Right hindlimb (tissue), 1 donor: Measurements from ENCODE around the gene PLSCR3.
"Not testable (repeated sequence)": the region's sequence is repeated elsewhere in the genome, so short reads cannot be mapped to it uniquely, and the experiment has no call there.

Experiments
- DNase-seq: peaks from one replicate; pipeline ENCODE4 v3.0.0-alpha.2; 2018

Gene PLSCR3

GRCh38 chr17:7379134-7379533, 15.2 kb downstream of the PLSCR3 start:
- DNase-seq, result no peak

GRCh38 chr17:7374353-7374752, 20.0 kb downstream of the PLSCR3 start:
- DNase-seq, result no peak

DNA sequence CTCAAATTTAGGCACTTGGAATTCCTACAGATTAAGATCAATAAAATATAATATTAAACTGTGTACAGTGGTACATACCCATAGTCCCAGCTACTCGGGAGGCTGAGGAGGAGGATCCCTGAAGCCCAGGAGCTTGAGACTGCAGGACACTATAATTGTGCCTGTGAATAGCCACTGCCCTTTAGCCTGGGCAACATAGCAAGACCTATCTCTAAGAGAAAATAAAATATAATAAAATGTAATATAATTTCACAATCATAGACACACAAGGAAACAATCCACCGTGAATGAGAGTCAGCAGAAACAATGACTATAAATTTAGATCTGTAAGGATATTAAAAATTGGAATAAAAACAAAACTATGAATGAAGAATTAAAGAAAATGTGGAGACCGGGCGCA, 23.5 kb downstream of the PLSCR3 start:
- no peak for DNase-seq

DNA sequence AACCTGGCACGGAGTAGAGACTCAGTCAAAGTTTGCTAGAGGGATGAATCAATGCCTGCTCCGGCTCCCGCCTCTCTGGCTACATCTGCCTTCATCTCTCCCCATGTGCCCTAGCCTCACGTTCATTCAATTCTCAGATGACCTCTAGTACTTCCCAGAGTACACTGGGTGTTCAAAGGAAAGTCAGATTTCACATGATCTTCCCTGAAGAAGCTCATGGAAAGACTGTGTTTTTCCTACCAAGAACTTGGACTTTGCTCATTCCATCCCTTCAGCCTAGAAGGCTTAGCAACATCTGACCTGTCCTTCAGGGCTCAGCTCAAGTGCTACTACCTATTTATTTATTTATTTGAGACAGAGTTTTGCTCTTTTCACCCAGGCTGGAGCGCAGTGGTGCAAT, 24.5 kb downstream of the PLSCR3 start:
- DNase-seq, result no peak

- not testable (repeated sequence) for DNase-seq
Observed at GRCh38 chr17:7368599-7368994, 25.7 kb downstream of the PLSCR3 start.

- DNase-seq, result no peak
Observed at GRCh38 chr17:7367918-7368598, 26.3 kb downstream of the PLSCR3 start.

GRCh38 chr17:7367083-7367482, 27.2 kb downstream of the PLSCR3 start:
- no peak for DNase-seq

DNA sequence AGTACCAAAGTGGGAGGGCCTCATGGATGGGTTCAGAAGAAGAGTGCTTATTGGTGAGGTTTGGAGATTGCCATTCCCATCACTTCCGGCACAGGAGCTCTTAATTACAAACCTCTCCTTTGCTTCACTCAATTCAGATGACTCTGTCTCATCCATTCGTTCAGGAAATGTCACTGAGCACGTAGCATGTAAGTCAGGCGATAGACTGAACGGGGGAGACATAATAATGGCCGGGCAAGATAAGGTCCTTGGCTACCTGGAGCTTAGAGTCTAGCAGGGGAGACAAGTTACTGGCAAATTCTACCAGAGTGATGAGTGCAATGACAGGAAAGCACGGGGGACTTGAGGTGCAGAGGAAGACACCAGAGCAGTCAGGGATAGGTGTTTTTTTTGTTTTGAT, 28.4 kb downstream of the PLSCR3 start:
- not testable (repeated sequence) for DNase-seq

DNA sequence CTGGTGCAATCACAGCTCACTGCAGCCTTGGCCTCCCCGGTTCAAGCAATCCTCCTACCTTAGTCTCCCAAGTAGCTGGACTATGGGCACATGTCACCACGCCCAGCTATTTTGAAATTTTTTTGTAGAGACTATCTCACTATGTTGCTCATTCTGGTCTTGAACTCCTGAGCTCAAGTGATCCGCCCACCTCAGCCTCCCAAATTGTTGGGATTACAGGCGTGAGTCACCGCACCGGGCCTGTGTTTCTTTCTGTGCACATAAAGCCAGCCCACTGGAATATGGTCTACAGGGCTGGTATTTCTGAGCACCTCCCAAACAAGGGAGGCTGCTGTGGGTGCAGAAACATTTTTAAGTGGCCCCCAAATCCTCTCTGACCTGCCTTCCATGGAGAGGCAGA, 31.0 kb downstream of the PLSCR3 start:
- DNase-seq, result no peak

DNA sequence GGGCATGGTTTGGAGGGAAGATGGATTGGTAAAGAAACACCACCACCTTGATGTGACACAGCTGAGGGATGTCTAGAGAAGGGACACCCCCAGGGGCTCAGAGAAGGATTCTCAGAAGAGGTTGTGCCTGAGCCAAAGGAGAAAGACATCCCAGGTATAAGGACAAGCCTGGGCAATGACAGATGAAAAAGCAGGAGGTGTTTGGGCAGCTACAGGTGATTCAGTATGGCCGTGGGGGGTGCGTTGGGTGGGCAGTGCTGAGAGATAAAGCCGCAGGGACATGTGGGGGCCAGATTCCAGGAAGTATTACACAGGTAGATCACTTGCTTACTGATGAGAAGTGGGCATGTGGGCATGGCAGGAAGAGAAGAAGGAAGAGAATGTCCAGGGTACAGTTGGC, 32.4 kb downstream of the PLSCR3 start:
- DNase-seq, result no peak

GRCh38 chr17:7357381-7357780, 36.9 kb downstream of the PLSCR3 start:
- DNase-seq, result no peak

GRCh38 chr17:7356756-7357155, 37.6 kb downstream of the PLSCR3 start:
- no peak for DNase-seq

DNA sequence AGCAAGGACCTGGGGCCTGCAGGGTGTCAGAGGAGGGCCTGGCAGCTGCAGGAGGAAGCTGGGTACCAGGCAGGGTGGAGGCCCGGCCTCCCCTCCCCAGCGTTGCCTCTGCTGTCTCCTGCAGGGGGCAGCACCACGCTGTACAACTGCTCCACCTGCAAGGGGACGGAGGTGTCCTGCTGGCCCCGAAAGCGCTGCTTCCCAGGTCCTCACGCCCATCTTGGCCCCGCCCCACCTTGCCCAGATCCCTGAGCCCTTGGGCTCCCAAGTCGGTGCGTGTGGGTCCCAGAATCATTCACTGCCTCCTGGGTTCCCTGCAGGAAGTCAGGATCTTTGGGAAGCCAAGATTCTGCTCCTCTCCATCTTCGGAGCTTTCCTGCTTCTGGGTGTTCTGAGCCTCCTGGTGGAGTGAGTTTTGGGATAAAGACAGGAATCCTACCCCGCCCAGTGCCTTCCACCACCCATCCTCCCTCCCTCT, 38.2 kb downstream of the PLSCR3 start:
- peak; percentile 79 for DNase-seq

DNA sequence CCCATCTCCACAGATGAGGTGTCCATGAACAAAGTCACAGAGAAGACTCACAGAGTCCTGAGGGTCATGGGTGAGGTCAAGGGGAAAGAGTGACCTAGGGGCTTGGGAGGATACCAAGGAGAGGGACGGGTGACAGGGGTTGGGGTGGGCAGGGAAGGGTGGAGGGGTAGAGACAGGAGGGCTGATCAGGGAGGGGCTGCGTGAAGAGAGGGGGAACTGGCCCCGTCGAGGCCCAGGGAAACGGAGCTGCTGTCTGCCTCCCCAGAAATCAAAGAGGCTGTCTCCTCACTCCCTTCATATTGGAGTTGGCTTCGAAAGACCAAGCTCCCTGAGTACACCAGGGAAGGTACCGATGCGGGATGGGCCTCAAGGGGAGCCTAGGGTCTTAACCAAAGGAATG, 38.8 kb downstream of the PLSCR3 start:
- no peak for DNase-seq

DNA sequence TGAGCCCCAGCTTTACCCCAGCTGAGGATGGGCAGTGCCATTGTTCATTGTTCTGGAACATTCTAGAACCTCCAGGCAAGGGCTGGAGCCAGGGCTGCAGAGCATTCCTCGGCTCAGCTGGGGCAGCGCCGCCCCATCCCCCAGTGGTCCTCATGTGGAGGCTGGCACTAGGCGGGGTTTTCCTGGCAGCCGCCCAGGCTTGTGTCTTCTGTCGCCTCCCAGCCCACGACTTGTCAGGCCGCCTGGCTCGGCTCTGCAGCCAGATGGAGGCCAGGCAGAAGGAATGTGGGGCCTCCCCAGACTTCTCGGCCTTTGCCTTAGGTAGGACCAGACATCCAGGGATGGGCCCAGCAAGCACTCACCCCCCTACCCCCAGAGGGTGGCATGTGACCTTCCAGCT, 39.3 kb downstream of the PLSCR3 start, which contains the start of gene TMEM95:
Gene TMEM95, plus strand, starts transcription at position 104 of the 400 bp plus-strand sequence. Its CDS starts 49 bp downstream, at position 153.
- DNase-seq, result peak; percentile 62

DNA sequence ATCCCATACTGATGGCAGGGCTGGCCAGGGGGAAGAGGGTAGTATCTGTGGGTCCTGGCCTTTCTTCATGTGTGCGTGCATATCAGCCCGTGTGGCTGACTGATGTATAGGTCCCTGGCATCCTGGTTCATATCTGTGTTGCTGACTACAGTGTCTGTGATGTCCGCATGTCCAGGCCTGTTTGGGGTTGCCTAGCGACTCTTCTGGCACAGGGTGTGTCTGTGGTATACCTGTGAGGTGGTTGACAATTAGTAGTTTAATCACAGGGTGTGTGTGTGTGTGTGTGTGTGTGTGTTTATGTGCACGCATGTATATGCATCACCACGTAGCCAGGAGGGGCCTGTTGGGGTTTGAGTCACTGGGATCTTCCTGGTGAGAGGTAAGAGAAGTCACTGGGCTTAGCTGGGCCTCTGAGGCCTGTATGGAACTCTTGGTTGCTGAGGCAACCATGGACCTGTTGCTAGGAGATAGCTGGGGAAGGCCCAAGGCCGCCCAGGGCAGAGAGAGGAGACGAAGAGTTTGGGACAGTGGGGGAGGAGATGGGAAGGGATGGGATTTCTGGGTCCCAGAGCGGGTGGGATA, 40.0 kb downstream of the PLSCR3 start:
- DNase-seq, result no peak

- no peak for DNase-seq
Observed at GRCh38 chr17:7352910-7353635, 41.3 kb downstream of the PLSCR3 start.

- DNase-seq, result no peak
Observed at GRCh38 chr17:7352503-7352889, 41.8 kb downstream of the PLSCR3 start.

GRCh38 chr17:7351665-7352502, 42.4 kb downstream of the PLSCR3 start, which contains the start of gene KCTD11:
Gene KCTD11, plus strand, starts transcription at chr17:7352162.
- peak; percentile 91 for DNase-seq

DNA sequence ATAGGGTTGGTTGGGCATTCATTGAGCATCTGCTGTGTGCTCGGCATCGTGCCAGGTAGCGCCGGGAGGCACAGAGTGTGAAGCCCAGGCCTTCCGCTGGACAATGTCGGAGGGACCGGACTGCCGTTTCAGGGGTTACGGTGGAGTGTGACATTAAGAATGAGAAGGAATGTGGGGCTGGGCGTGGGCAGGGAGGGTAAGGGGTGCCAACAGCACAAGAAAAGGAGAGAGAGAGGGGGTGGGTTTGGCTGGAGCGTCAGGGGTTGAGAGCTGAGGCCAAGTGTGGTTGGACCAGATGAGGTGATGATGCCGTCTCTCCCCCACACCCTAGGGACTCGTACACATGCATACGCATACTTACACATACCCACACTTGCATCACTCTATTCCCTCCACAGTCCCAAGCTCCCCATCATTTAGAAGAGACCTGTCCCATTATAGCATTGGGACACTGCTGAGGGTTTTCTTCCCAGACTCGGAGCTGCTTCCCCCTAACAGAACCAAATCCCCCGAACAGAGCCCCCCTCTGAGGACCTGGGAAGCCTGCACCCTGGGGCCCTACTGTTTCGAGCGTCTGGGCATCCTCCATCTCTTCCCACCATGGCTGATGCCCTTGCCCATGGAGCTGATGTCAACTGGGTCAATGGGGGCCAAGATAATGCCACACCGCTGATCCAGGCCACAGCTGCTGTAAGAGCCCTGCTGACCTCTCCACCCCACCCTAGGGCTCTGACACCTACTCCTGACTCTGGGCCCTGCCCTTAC, 45.7 kb downstream of the PLSCR3 start:
- DNase-seq, result no peak

DNA sequence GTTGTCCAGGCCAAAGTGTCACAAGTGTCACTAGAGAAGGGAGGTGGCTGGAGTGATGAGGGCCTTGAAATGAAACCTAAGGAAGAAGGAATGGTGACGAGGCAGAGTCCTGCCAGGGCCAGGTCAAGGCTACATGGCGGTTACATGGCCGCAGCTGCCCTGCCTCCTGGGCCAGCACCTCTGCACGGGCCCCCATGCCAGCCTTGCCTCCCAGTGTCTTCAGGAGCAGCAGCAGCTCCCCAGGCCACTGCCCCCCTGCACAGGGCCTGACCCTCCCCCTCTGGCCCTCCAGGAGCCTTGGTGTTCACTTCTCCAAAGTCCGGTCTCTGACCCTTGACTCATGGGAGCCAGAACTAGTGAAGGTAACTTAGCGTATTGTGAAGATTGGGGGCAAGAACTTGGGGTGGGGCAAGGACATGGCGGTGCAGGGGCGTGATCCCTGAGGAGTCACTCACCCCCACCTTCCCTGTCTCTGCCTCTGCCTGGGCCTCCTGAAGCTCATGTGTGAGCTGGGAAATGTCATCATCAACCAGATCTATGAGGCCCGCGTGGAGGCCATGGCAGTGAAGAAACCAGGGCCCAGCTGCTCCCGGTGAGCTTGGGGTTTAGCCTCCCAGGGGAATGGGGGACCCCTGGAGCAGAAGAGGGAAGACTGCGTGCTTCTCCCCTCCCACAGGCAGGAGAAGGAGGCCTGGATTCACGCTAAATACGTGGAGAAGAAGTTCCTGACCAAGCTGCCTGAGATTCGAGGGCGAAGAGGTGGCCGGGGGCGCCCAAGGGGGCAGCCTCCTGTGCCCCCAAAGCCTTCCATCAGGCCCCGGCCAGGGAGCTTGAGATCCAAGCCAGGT, 46.5 kb downstream of the PLSCR3 start:
- peak; percentile 34 for DNase-seq
